Left renal cortex interstitium (tissue), 4 donors: ENCODE measurements around the gene TNFAIP8L2. TPM values are rescaled to one million over a fixed set of nuclear protein-coding genes. Genes with fewer than 3 reads are reported as not detected.
A peak's percentile ranks its signal among the peaks of the same experiment; 100 is the strongest.

ENCODE experiments used
- DNase-seq, 4 donors: peaks; one replicate each; pipeline ENCODE4 v3.0.0-alpha.2; 2013; ENCODE audit warnings: low read depth in 4 of 4, low spot score in 2 of 4, missing footprints in 1 of 4
- polyA plus RNA-seq, 4 donors: library from polyadenylated mRNA; unstranded; fragments of 120-200 nt; gene quantifications; one replicate each; pipeline ENCODE4 v1.2.1, GENCODE V29; 2013; ENCODE audit not compliant: insufficient read length in 4 of 4

Gene TNFAIP8L2
- polyA plus RNA-seq, 4 donors: 1.2 to 2.2 (median 1.3) TPM

DNA sequence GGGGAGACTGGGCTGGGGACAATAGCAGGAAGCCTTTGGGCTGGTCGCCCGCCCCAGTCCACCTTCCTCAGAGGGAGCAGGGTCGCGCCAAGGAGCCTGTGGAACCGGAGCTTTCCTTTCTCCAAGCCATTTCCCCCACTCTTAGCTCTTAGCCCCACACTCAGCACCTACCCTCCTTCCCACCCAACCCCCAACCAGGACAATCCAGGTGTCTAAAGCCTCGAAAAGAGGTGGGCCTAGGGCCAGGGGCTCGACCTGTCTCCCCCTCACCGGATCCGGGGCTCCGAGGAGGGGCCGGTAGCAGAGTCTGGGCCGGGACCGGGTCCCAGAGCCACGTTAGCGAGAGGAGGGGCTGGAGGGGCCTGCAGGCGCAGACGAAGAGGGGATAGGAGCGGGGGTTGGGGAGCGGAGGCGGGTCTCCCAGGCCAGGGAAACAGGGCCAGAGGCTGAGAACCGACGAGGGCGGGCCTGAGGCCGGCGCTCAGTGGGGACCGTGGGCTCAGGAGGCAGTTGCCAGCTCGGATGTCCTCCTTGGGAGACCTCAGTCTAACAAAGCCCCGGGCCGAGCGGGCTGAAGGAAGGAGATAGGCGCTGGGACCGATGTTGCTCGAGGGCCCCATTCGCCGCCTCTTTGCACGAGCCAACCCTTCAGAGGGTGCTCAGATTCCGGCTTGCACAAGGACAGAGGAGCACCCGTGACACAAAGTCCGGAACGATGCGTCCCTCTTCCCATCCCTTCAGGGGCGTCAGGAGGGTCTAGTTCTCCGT lies 11.0 kb upstream of the TNFAIP8L2 start:
- DNase-seq: peak in 1 of 4 donors; percentile 16

DNA sequence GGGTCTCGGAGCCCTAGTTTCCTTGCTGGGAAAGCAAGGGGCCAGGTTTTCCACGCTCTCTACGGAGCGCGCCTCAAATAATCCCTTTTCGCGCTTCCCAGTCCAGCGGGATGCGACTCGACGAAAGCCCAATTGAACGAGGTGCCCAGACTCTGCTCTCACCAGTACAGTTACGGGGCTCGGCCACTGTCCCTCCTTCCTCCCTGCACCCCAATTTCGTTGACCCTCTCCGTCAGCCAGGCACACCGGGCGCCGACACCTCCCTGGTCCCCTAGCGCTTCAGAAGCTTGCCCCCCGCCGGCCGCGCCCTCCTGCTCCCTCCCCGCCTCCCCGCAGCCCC lies 10.4 kb upstream of the TNFAIP8L2 start:
- DNase-seq: no peak

DNA sequence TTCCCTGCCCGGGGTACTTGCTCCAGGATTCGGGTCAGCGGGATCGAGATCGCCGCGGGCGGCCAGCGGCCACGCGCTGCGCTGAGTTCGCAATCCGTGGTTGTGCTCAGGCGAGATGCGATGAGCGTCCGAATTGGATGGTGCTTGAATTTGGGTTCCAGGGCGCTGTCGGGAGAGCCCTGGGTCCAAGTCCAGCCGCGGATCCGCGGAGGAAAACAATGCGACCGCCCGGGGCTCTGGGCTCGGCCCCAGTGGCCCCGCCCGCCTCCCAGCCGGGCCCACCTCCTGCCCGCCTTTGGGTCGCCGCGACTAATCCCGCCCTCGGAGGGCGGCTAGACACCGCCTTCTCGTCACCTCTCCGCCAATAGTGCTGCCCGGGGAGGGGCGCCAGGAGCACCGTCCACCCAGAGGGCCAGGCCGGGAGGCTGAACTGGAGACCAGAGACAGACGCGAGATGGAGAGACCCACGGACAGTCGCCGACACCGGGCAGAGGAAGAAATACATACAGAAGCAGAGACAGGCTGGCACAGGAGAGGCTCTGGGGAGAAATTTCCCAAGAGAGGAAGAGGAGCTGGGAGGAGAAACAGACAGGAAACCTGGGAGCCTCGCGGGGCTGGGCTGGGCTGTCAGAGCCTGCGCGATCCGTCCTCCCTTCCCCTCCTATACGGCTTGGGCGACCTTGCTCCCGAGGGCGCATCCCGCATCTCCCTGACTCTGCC lies 9.9 kb upstream of the TNFAIP8L2 start, which contains the start of gene SEMA6C:
TSS of gene SEMA6C (minus strand) at position 220 of the 720 bp plus-strand sequence. CDS start 4,010 bp downstream, outside the sequence.
- peak in 2 of 4 donors; percentile 89 to 91 for DNase-seq

DNA sequence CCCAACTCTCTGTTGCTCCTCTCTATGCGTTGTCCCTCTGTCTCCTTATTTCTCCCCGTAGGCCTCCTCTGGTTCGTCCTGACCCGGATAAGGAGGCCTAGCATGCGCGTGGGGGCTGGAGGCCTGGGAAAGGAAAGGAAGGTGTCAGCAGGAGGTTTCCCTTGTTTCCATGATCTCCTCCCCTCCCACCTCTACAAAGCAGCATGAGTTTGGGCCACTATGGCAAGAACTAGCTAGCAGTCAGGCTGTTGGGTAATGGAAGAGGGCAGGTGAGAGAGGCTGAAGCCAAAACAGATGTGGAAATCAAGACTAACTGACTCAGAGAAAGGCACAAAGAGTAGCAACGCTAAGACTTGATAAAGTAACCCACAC lies 9.3 kb upstream of the TNFAIP8L2 start:
- DNase-seq: no peak

DNA sequence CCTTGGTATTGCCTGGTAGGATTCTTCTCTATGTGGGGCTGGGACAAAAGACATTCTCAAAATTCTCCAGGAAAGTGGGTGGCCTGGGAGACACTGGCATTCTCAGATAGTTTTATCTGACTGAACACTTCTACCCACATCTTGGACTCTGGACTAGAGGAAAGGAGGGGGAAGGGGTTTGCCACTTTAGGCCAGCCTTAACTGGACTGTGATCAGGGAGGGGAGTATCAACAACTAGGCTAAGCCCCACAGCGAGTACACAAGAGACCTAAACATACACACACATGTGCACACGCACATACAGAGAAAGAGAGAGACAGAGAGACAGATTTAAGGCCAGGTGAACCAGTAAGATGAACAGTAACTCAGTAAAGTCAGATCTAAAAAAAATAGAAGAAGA lies 8.8 kb upstream of the TNFAIP8L2 start:
- no peak for DNase-seq

DNA sequence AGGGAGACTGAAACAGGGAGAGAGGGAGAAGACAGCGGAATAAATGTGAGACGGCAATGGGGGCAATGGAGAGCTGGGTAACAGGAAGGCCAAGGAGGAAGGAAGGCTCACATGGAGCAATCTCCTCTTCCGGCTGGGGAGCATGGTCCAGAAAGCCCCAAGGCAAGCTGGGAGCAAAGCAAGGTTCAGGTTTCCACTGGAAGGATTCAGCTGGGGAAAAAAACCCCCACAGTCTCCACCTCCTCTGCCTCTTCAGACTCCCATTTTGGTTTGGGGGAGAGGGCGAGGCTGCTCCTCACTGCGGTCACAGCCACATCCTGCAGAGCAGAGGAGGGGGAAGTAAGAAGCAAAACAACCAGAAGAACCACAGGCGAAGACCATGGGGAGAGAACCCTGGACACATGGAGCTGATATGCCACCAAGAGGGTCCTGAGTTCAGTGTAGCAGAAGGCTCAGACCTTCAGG lies 650 bp downstream of the TNFAIP8L2 start:
- DNase-seq: no peak

DNA sequence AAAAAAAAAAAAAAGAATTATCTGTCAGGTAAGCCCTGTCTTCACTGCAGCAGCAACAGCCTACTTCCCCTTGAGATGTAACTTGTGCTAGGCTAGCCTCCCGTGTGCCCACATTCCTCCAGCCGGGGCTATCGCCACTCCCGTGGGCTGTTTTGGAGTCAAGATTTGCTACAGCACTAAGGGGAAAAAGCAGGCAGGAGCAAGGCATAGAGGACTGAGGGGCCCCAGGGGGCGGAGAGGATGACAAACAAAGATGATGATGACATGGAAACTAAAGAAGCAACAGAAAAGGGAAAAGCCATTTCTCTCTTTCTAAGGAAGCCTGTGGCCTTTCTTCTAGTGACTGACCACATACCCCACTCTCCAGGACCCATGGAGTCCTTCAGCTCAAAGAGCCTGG lies 1.9 kb downstream of the TNFAIP8L2 start:
- no peak for DNase-seq

DNA sequence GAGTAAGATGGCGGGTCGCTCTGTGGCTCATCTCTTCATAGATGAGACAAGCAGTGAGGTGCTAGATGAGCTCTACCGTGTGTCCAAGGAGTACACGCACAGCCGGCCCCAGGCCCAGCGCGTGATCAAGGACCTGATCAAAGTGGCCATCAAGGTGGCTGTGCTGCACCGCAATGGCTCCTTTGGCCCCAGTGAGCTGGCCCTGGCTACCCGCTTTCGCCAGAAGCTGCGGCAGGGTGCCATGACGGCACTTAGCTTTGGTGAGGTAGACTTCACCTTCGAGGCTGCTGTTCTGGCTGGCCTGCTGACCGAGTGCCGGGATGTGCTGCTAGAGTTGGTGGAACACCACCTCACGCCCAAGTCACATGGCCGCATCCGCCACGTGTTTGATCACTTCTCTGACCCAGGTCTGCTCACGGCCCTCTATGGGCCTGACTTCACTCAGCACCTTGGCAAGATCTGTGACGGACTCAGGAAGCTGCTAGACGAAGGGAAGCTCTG lies 2.4 kb downstream of the TNFAIP8L2 start:
- no peak for DNase-seq

DNA sequence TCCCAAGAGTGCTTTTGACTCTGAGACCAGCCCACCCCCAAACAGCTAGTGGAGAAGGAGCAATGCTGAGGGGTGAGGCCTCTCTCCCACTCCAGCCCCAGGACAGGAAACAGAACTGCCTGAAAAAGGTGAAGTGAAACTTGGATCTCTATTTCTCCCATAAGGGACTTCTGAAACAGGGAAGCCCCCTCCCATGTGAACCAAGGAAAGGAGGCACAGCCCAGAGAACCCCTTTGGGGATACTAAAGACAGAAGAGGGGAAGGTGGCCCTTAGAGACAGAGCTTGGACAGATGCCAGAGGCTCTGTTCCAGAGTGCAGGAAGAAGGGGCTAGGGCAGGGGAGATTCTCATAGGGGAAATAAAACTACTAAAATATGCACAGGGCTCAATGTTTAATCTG lies 2.9 kb downstream of the TNFAIP8L2 start:
- DNase-seq: no peak

DNA sequence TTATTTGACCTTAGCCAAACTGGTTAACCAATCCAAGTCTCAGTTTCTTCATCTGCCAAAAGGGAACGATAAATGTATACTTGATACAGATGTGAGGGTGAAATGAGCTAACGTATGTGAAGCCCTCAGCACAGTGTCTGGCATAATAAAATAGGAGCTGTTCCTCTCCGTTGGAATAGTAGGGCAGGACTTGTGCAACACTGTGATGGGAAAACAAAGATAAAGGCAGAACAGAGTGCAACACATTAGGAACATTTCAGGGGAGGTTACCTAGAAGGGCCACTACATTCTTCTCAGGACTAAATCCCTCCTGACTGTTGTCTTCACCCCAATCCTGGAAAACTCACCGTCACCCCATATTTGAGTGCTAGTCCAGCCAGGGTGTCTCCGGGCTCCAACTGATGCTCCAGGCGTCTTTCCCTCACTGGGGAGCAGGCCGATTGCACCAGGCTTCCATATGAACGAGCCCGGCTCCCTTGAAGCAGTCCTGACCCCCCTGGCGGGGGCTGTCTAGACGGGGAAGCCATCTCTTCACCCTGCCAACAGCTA lies 8.4 kb downstream of the TNFAIP8L2 start:
- DNase-seq: no peak

DNA sequence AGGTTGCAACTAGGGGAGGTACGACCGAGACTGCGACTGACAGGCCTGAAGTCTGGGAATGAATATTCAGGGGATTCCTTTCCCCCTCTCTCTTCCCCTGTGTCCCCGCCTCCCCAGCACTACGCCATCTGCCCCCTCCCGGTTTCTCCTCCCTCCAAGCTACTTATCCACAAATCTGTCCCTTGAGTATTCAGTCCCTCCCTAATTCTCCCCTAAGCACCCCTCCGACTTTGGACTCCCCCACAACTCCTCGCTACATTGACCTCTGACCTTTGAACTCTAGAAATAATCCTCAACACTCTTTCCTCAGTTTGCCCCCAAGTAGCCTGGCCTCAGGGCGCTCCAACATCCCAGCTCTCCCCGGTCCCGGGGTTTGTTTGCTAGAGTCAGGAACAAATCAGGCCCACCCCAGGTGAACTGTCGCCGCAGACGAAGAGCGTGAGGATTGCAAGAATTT lies 8.9 kb downstream of the TNFAIP8L2 start:
- DNase-seq: peak in 1 of 4 donors; percentile 89

DNA sequence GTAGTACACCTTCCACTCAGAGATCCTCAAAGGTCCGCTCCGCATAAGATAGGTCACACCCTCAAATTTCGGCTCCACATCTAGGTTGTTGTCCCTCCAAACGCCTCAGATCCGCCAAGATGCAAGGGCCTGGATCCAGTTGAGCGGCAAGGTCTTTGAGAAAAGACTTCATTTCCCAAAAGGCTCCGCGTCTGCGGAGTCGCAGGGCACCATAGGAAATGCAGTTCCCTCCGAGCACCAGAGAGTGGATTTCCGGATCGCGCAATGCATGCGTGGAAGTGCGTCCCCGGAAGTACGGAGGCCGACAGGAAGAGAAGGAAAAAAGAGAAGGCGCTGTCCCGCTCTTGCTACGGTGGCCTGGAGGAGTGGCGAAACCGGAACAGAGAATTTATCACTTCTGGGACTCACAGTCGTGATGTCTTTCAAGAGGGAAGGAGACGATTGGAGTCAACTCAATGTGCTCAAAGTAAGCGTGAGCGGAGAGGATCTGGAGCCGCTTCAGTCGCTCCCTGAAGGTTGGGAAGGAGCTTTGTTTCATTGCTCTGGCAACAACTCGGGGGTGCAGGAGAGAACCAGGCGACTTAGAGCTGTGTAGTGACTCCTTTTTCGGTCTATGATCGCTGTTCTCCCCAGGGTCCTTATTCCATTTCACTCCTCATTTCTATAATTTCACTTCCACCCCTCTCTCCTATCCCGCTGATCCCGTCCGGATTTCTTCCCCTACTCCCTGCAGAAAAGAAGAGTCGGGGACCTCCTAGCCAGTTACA lies 9.5 kb downstream of the TNFAIP8L2 start, which contains the start of the genes LYSMD1 and SCNM1:
TSS of gene LYSMD1 (minus strand) at position 165 of the 767 bp plus-strand sequence. CDS start 644 bp downstream, outside the sequence.
TSS of gene SCNM1 (plus strand) at position 407 of the 767 bp plus-strand sequence. CDS start at position 416, 9 bp downstream.
- peak; percentile 94 to 99 (median 97) for DNase-seq

DNA sequence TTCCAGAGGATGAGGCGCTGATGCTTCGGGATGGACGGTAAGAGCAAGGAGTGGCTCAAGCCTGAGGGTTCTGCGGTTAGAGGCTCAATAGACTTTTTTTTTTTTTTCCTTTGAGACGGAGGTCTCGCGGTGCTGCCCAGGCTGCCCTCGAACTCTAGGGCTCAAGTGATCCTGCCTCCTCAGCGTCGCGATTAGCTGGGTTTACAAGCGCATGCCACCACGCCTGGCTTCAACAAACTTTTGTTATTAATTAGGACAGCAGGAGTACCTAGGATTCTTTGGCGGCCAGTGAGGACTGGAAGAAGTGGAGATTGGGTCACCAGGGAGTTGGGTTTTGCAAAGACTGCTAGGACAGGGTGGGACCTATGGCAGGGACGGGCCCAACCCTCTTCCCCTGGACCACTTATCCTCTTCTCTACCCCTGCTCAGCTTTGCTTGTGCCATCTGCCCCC lies 10.1 kb downstream of the TNFAIP8L2 start:
- no peak for DNase-seq

DNA sequence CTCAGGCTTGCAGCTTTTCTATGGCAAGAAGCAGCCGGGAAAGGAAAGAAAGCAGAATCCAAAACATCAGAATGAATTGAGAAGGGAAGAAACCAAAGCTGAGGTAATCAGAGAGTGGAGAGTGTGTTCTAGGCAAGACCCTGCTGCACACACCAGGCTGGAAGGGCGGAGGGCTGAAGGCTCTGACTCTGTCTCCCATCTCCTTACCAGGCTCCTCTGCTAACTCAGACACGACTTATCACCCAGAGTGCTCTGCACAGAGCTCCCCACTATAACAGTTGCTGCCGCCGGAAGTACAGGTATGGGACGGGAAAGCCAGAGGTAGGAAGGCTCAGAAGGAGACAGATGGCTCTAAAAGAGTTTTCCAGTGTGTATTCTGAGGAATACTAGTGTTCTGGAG lies 10.7 kb downstream of the TNFAIP8L2 start:
- no peak for DNase-seq

DNA sequence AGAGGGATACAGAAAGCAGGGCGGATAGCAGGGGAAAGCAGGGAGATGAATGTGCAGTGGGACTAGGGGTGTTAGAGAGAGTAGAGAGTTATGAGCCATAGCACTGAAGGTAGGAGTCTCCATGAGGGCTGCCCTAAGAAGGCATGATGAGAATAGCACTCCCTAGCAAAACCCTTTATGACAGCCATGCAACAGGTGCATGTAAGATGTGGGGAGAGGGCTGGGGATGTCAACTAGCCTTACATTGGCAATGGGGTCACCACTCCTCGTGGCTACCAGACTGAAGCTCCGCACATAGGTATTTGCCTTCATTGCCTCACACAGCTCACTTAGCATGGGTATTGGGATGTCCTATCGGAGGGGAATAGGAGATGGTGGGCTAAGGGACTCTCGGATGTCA lies 14.7 kb downstream of the TNFAIP8L2 start:
- no peak for DNase-seq

DNA sequence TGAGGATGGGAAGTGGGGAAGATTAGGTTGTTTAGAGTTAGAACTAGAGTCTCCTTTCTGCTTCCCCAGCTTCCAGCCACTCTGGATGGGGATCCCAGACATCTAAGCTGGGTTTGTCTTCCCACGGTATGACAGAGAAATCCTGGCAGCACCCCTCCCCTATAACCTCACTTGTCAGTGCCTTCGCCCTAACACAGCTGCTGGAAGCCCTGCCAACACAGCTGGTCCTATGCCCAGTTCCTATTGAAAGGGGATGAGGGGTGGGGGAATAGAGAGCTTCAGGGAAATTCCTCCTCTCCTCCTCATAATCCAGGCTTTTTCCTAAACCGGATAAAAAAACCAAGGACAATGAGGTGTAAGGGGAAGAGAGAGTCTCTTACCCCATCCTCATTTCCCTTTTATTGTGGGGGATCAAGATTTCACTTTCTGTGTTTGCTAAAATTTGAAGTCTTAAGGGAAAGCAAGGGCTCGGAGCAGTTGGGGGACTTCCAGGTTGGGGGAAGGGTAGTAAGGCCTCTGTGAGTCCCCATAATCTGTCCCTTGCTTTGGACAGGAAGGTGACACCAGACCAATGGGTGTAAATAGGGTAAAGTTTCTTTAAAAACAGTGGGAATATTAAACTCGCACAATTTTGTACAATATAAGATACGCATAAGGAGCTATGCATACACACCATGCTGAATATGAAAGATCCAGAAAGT lies 18.7 kb downstream of the TNFAIP8L2 start:
- no peak for DNase-seq

DNA sequence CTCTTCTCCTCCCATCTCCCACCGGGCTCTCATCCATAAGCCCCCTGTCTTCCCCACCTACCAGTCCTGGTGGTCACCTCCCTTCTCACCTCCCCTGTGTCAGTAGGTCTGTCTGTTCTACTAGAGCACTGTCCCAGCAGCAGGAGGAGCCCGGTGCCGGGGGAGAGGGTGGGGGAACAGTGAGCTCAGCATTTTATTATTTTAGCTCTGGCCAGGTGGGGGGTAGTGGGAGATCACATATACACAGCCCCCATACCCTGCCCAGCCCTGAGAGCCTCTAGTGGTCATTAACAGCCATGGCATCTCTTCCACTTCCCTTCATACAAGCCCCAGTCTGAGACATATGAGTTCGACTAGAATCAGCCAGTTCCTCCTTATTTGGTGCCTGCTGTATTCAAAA lies 19.4 kb downstream of the TNFAIP8L2 start, which contains the start of gene TMOD4:
TSS of gene TMOD4 (minus strand) at position 119 of the 400 bp plus-strand sequence. CDS start 1,106 bp downstream, outside the sequence.
- no peak for DNase-seq

DNA sequence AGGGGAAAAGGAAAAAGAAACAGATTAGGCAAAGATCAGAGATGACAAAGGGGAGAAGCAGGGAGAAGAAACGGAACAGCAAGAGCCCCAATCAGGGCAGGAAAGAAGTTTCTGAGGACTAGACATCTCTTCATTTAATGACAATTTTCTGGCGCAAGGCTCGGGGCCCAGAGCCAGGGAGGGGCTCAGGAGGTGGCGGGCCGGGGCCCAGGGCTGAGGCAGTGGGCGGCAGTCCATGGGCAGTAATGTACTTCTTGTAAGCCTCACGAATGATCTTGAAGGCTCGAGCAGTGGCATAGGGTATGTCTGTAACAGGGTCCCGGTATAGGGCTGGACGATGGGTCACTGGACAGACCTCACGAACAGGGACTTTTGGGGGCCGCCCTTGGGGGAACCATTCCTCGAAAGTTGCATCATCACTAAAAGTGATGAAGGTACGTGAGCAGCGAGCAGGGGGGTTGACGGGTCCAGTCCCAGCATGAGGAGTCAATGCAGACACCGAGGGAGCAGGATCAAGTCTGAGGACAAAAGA lies 20.1 kb downstream of the TNFAIP8L2 start:
- DNase-seq: no peak

DNA sequence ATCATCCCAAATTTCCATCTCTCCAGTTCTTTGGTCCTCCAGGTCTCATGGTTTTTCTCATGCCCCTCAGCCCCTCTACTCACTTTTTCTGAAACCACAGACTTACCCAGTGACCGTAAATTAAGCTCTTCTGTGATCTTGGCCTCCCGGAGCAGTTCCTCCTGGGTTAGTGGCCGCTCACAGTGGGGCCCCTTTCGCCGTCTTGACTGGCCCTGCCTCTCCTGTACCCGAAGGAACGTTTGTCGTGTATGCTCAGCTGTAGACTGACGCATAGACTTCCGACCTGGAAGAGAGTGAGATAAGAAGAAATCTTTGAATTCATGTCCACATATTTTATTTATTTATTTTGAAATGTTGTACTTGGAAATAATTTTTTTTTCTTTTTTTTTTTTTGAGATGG lies 27.8 kb downstream of the TNFAIP8L2 start:
- no peak for DNase-seq
